LNCAP (cell line): ENCODE data around the gene SRGAP1.

Experiments
- TF ChIP-seq, protein P1 (sequence below): fragments of 450-650 bp; IDR thresholded peaks from 2 replicates; pipeline ENCODE4 v1.5.1; 2017; ENCODE audit warnings: mild to moderate bottlenecking

Gene SRGAP1

DNA sequence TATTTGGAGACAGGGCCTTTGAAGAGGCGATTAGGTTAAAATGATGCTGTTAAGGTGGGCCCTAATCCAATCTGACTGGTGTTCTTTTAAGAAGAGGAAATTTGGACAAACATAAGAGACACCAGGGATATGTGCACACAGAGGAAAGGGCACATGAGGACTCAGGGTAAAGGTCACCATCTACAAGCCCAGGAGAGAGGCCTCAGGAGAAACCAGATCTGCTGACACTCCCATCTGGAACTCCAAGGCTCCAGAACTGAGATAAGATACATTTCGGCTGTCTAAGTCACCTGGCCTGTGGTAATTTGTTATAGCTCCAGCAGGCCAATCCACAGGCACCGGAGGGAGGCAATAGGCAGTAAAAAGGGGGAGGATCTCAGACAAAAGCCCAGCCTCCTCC is 329.0 kb downstream of the SRGAP1 start:
- TF ChIP-seq, protein P1, sequence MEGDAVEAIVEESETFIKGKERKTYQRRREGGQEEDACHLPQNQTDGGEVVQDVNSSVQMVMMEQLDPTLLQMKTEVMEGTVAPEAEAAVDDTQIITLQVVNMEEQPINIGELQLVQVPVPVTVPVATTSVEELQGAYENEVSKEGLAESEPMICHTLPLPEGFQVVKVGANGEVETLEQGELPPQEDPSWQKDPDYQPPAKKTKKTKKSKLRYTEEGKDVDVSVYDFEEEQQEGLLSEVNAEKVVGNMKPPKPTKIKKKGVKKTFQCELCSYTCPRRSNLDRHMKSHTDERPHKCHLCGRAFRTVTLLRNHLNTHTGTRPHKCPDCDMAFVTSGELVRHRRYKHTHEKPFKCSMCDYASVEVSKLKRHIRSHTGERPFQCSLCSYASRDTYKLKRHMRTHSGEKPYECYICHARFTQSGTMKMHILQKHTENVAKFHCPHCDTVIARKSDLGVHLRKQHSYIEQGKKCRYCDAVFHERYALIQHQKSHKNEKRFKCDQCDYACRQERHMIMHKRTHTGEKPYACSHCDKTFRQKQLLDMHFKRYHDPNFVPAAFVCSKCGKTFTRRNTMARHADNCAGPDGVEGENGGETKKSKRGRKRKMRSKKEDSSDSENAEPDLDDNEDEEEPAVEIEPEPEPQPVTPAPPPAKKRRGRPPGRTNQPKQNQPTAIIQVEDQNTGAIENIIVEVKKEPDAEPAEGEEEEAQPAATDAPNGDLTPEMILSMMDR: no peak

DNA sequence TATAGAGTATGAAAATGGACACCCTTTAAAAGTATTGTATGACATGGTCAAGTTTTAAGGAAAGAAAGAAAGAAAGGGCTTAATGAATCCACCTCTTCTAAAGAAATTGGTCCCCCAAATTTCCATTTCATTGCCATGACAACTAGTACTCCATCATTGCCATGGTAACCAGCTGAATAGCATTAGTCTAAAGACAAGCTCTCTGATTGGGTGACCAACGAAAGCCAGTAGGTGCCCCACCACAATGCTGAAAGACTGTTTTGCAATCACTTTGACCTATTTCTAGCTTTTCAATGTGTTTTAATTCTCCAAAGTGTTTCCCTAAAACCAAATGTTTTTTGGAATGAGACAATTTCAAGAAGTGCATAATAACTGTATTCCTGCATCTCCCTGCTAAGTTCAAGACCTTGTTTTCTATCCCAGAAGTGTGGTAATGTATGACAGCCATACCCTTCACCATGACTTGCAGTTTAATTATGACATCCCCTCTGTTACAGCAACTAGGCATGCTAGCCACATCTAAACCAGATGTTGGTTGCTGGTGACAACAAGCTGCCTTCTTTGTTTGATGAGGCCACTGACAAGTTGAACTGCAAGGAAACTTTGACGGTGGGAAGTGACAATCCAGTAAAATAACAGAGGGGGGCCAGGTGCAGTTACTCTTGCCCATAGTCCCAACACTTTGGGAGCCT is 330.9 kb downstream of the SRGAP1 start:
- TF ChIP-seq, protein P1: no peak

DNA sequence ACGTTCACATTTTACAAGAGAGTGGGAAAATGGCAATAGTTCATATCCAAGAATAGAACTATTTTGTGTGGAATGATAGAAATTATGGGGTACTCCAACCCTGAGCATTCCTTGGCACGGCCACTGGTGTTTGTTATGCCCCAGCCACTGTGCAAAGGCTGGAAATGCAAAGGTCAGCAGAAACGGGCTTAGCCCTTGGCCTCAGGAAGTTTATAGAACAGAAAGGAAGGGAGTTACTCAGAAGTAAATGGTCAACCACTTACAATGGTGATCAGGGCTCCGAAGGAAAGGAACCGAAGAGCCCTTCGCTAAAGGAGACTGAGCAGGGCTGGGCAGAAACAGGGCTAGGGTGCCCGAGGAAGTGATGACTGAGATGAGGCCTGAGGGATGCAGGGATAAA is 332.5 kb downstream of the SRGAP1 start:
- TF ChIP-seq, protein P1: no peak

DNA sequence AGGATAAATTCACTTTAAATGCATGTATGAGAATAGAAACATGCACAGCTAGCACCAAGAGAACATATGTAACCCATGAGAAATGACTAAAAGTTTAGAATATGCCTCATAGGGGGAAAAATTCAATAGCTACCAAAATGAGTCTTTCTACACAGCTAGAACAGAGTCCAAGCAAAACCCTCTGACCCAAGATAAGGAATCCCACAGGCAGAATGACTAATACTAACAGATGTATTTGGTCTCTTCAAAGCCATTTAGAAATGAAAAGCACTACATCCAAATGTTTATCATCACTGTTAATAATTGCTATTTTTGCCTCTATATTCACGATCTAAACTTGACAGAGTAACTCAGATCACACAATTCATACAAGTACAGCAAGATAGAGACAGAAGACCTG is 333.6 kb downstream of the SRGAP1 start:
- TF ChIP-seq, protein P1: no peak

DNA sequence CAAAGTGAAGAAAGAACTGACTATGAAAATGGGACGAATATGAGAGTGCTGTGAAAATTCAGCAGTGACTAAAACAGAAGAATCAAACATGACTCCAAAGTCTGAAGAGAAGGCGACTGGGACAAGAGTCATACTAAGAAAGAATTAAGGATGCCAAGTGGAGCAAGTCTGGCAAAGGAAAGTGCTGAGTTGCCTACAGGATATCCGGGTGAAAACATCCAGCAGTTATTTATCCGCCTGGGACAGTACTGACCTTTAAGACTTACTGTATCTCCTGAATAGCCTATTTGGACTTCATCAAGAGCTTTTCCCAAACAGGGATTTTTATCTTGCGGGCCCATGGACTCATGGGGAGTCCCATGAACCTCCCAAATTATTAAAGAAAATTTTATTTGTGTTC is 336.5 kb downstream of the SRGAP1 start:
- TF ChIP-seq, protein P1: no peak

DNA sequence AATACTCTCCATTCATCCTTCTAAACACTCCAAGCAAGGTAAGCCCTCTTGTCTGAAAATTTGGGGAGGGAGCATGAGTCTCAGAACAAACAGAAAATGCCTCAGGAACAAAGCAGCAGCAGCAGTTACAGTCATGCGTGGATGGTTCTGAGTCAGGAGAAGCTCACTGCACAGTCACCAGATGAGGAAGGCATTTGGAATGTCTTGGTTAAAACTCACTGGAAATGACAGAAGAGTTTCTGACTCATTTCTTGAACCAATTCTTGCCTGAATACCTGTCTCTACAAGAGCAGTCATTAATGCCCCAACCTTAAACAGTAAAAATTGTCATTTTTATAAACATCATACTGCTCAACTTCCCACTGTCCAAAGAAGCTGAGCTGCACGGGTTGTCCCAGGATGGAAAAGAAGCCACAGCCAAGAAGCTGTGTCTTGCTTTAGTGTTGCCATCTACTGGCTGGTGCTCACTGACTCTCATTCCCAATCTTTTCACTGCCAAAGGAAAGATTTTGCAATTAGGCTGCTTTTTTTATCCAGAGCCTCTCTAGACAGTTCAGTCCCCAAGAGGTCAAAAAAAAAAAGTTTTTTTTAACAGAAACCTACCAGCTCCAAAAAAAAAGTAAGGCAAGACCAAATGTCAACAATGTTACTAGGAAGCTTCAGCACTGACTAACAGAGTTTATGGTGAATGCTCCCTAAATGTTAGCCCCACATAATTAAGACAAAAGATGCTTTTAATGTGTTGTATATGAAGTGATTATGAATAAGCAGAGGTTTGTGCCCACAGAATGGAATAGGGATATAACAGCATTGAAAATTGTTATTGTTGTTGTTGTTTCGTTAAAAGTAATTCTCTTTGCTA is 337.2 kb downstream of the SRGAP1 start:
- TF ChIP-seq, protein P1: peak; percentile 82

DNA sequence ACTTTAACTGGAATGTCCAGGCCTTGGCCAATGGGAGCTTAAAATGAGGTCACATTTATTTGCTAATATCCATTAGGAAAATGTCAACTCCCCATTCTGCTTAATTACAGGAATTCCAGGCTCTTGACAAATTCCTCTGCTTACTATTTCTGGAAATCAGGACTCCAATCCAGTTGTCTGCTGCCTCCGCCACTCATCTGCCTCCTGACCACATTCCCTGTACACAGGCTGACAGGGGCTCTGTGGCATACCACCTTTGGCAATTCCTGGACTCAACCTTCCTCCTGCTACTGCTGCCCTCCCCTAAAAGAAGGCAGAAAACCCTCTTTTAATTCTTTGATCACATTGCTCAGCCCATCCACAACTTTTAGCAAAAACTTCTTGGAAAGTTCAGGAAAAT is 339.7 kb downstream of the SRGAP1 start:
- TF ChIP-seq, protein P1: no peak
